Loucy (cell line): ENCODE measurements around the gene PPRC1.

ENCODE experiments used
- CTCF ChIP-seq: fragments of 200-600 bp; sonication (generic); conservative IDR thresholded peaks from 2 replicates; pipeline ENCODE4 v1.5.1; 2014; ENCODE audit warnings: mild to moderate bottlenecking, antibody characterized with exemption, low read length
- EZH2phosphoT487 ChIP-seq: fragments of 200-600 bp; IDR thresholded peaks from 2 replicates; pipeline ENCODE4 v1.6.1; 2018; ENCODE audit warnings: antibody characterized with exemption, mild to moderate bottlenecking, moderate library complexity, borderline replicate concordance

GRCh38 chr10:102185811-102186527 lies 53.1 kb downstream of the PPRC1 start:
- TF ChIP-seq CTCF (no peak), EZH2phosphoT487 (no peak)
